Measurements from ENCODE around the gene NADK. TPM values are rescaled to one million over a fixed set of nuclear protein-coding genes. Genes with fewer than 3 reads are reported as not detected.
A peak's percentile ranks its signal among the peaks of the same experiment; 100 is the strongest.

Gene NADK
- total and polyA plus RNA-seq, 10 of the 15 experiments (the other 5 are each of a cell fraction or from before 2014, with no cell fraction given) = 1.1 to 93.2 (median 46.9) TPM

DNA sequence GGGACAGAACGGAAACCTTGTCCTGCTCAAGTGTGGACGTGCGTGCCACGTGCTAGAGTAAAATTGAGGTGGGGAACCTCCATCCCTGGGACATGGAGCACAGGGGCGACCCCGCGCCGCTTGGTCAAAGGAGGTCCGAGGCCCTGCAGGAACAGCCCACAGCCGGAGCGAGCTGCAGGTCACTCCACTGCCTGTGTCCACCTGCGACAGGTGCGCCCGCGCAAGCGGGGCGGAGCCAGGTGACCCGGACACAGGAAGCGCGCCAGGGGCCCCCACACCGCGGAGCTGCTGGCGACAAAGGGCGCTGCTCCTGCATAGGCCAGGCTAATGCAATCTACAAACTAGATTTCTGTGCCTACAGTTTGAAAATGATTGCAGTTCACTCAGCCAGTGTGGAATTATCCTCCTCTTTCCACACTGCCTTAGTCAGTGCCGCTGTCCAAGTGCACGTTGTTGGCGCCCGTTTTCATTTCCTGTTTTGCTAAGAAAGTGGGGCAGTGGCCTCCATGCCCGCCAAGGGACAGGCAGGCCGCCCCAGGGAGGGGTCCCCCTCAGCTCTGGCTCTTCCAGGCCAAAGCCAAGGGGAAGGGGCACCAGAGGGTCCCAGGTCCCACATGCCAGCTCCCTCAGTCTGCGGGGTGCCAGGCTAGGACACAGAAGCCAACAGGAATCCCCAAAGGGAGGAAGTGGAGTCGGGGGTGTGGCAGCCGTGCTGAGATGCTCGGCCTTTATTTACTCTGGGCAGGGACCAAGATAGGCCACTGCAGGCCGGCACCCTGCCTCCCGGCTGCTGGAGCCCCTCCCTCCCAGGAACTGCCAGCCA, 4.3 kb upstream of the NADK start (continued):
- TF ChIP-seq, protein P1, sequence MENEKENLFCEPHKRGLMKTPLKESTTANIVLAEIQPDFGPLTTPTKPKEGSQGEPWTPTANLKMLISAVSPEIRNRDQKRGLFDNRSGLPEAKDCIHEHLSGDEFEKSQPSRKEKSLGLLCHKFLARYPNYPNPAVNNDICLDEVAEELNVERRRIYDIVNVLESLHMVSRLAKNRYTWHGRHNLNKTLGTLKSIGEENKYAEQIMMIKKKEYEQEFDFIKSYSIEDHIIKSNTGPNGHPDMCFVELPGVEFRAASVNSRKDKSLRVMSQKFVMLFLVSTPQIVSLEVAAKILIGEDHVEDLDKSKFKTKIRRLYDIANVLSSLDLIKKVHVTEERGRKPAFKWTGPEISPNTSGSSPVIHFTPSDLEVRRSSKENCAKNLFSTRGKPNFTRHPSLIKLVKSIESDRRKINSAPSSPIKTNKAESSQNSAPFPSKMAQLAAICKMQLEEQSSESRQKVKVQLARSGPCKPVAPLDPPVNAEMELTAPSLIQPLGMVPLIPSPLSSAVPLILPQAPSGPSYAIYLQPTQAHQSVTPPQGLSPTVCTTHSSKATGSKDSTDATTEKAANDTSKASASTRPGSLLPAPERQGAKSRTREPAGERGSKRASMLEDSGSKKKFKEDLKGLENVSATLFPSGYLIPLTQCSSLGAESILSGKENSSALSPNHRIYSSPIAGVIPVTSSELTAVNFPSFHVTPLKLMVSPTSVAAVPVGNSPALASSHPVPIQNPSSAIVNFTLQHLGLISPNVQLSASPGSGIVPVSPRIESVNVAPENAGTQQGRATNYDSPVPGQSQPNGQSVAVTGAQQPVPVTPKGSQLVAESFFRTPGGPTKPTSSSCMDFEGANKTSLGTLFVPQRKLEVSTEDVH (IDR thresholded peaks at IDR 0.05; ENCODE audit: low read depth, partially characterized antibody) = no peak
- no peak for TF ChIP-seq NR2F1 (conservative IDR thresholded peaks at IDR 0.05)
- TF ChIP-seq, protein P2, sequence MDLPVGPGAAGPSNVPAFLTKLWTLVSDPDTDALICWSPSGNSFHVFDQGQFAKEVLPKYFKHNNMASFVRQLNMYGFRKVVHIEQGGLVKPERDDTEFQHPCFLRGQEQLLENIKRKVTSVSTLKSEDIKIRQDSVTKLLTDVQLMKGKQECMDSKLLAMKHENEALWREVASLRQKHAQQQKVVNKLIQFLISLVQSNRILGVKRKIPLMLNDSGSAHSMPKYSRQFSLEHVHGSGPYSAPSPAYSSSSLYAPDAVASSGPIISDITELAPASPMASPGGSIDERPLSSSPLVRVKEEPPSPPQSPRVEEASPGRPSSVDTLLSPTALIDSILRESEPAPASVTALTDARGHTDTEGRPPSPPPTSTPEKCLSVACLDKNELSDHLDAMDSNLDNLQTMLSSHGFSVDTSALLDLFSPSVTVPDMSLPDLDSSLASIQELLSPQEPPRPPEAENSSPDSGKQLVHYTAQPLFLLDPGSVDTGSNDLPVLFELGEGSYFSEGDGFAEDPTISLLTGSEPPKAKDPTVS (IDR thresholded peaks at IDR 0.05; ENCODE audit: low read depth, low read length) = no peak
- TF ChIP-seq CBX3 (IDR thresholded peaks at IDR 0.05; ENCODE audit: borderline replicate concordance, low read depth) = no peak
- no peak for TF ChIP-seq ZSCAN29 (IDR thresholded peaks at IDR 0.05)
- TF ChIP-seq SP1 (IDR thresholded peaks at IDR 0.05; ENCODE audit: low read depth, low read length) = no peak
- TF ChIP-seq, protein P3, sequence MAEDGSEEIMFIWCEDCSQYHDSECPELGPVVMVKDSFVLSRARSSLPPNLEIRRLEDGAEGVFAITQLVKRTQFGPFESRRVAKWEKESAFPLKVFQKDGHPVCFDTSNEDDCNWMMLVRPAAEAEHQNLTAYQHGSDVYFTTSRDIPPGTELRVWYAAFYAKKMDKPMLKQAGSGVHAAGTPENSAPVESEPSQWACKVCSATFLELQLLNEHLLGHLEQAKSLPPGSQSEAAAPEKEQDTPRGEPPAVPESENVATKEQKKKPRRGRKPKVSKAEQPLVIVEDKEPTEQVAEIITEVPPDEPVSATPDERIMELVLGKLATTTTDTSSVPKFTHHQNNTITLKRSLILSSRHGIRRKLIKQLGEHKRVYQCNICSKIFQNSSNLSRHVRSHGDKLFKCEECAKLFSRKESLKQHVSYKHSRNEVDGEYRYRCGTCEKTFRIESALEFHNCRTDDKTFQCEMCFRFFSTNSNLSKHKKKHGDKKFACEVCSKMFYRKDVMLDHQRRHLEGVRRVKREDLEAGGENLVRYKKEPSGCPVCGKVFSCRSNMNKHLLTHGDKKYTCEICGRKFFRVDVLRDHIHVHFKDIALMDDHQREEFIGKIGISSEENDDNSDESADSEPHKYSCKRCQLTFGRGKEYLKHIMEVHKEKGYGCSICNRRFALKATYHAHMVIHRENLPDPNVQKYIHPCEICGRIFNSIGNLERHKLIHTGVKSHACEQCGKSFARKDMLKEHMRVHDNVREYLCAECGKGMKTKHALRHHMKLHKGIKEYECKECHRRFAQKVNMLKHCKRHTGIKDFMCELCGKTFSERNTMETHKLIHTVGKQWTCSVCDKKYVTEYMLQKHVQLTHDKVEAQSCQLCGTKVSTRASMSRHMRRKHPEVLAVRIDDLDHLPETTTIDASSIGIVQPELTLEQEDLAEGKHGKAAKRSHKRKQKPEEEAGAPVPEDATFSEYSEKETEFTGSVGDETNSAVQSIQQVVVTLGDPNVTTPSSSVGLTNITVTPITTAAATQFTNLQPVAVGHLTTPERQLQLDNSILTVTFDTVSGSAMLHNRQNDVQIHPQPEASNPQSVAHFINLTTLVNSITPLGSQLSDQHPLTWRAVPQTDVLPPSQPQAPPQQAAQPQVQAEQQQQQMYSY (CRISPR knock-in tag; IDR thresholded peaks at IDR 0.05) = no peak
- TF ChIP-seq NFIC (IDR thresholded peaks at IDR 0.05; ENCODE audit: low read depth, low read length) = no peak; the same call in 1 of the 2 replicates
- TF ChIP-seq IKZF1 (conservative IDR thresholded peaks at IDR 0.05) = peak; percentile 56
- TF ChIP-seq ZNF384 (IDR thresholded peaks at IDR 0.05; ENCODE audit: borderline replicate concordance, low read depth, low read length) = no peak
- TF ChIP-seq SREBF1 (IDR thresholded peaks at IDR 0.05; ENCODE audit: low read length) = no peak
- peak; percentile 1; the same call in 1 of the 2 replicates for TF ChIP-seq BCL11A (IDR thresholded peaks at IDR 0.05; ENCODE audit: low read depth, low read length)
- TF ChIP-seq MEF2A (IDR thresholded peaks at IDR 0.05; ENCODE audit: insufficient read depth, low read depth, low read length) = no peak
- peak; percentile 65; the same call in 1 of the 2 replicates for TF ChIP-seq MXI1 (IDR thresholded peaks at IDR 0.05; ENCODE audit: low read depth, low read length)
- TF ChIP-seq RCOR1 (conservative IDR thresholded peaks at IDR 0.05; ENCODE audit: low read depth, low read length) = no peak
- no peak for TF ChIP-seq ESRRA (IDR thresholded peaks at IDR 0.05; ENCODE audit: low read length)
- TF ChIP-seq NFYB (IDR thresholded peaks at IDR 0.05; ENCODE audit: insufficient read depth, low read depth, low read length) = no peak
- TF ChIP-seq MYB (IDR thresholded peaks at IDR 0.05; ENCODE audit: borderline replicate concordance, low read depth, low read length) = no peak
- no peak for TF ChIP-seq SMC3 (IDR thresholded peaks at IDR 0.05; ENCODE audit: borderline replicate concordance, low read length)
- no peak for TF ChIP-seq MEF2B (IDR thresholded peaks at IDR 0.05; ENCODE audit: partially characterized antibody, poor library complexity, severe bottlenecking)
- TF ChIP-seq SPI1 (IDR thresholded peaks at IDR 0.05; ENCODE audit: borderline replicate concordance, insufficient read depth, low read depth, low read length) = peak; percentile 64; the same call in 1 of the 2 replicates
